Right lobe of liver (tissue), 4 donors: ENCODE results near the gene CNEP1R1.

Experiments used
- POLR2A ChIP-seq: fragments of 450-650 bp; IDR thresholded peaks from one replicate; pipeline ENCODE4 v1.6.1; 2017; ENCODE audit warnings: antibody characterized with exemption, mild to moderate bottlenecking
- TF ChIP-seq, protein P1 (sequence below), 4 donors: fragments of 200-600 bp in 3 of 4; fragments of 450-650 bp in 1 of 4; IDR thresholded peaks; one replicate each; pipeline versions ENCODE4 v1.5.1 to v1.8.0; 2016 to 2022; ENCODE audit warnings: antibody characterized with exemption in 4 of 4, mild to moderate bottlenecking in 2 of 4
- donor health status: DM: no; HTN: no; CAD: no.
- donor health status: DM: no; HTN: no; CAD: no.
- donor health status: DM: no; HTN: yes; CAD: no.

DNA sequence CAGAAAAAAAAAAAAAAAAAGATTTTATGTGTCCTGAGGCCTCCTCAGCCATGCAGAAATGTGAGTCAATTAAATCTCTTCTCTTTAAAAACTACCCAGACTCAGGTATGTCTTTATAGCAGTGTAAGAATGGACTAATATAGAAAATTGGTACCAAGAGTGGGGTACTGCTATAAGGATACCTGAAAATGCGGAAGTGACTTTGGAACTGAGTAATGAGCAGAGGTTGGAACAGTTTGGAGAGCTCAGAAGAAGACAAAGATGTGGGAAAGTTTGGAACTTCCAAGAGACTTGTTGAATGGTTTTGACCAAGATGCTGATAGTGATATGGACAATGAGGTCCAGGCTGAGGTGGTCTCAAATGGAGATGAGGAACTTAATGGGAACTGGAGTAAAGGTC lies 17.3 kb upstream of the CNEP1R1 start:
- TF ChIP-seq POLR2A = no peak
- TF ChIP-seq, protein P1, sequence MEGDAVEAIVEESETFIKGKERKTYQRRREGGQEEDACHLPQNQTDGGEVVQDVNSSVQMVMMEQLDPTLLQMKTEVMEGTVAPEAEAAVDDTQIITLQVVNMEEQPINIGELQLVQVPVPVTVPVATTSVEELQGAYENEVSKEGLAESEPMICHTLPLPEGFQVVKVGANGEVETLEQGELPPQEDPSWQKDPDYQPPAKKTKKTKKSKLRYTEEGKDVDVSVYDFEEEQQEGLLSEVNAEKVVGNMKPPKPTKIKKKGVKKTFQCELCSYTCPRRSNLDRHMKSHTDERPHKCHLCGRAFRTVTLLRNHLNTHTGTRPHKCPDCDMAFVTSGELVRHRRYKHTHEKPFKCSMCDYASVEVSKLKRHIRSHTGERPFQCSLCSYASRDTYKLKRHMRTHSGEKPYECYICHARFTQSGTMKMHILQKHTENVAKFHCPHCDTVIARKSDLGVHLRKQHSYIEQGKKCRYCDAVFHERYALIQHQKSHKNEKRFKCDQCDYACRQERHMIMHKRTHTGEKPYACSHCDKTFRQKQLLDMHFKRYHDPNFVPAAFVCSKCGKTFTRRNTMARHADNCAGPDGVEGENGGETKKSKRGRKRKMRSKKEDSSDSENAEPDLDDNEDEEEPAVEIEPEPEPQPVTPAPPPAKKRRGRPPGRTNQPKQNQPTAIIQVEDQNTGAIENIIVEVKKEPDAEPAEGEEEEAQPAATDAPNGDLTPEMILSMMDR (IDR thresholded peaks at IDR 0.05) = no peak
